HepG2 (cell line): ENCODE results near the gene ZNF607. TPM values are rescaled to one million over a fixed set of nuclear protein-coding genes. Genes with fewer than 3 reads are reported as not detected.

Source experiments
- HMG20A ChIP-seq: IDR thresholded peaks from 2 replicates; pipeline ENCODE4 v1.6.1; 2016; ENCODE audit warnings: borderline replicate concordance
- JUN ChIP-seq: sonication (generic); formaldehyde crosslinking; IDR thresholded peaks from 2 replicates; pipeline ENCODE4 v1.4.0; 2020; ENCODE audit warnings: mild to moderate bottlenecking, missing genetic modification reagents
- NR2F1 ChIP-seq, 2 experiments: fragments of 450-650 bp in 1 of 2; formaldehyde crosslinking in 1 of 2; IDR thresholded peaks; 2 replicates each; pipeline versions ENCODE4 v1.5.0 to v1.6.1; 2016 to 2020; ENCODE audit warnings: mild to moderate bottlenecking in 1 of 2, missing compliant biosample characterization in 1 of 2, missing genetic modification reagents in 1 of 2, moderate library complexity in 1 of 2
- SRSF1 ChIP-seq: fragments of 200-400 bp; formaldehyde crosslinking; optimal IDR thresholded peaks from 2 replicates; pipeline ENCODE3; 2017; ENCODE audit warnings: mild to moderate bottlenecking, low read depth, low read length, moderate library complexity
- ZBTB7A ChIP-seq: sonication (generic); formaldehyde crosslinking; IDR thresholded peaks from 2 replicates; pipeline ENCODE4 v1.8.0; 2022; ENCODE audit warnings: mild to moderate bottlenecking, missing genetic modification reagents
- ZFX ChIP-seq: sonication (generic); formaldehyde crosslinking; IDR thresholded peaks from 2 replicates; pipeline ENCODE4 v1.4.0; 2020; ENCODE audit warnings: mild to moderate bottlenecking, low read depth, missing genetic modification reagents, moderate library complexity
- ZNF180 ChIP-seq: sonication (generic); formaldehyde crosslinking; IDR thresholded peaks from 2 replicates; pipeline ENCODE4 v1.4.0; 2020; ENCODE audit warnings: low read depth, missing genetic modification reagents, borderline replicate concordance
- ZNF24 ChIP-seq: fragments of 450-650 bp; IDR thresholded peaks from 2 replicates; pipeline ENCODE4 v1.6.1; 2017; ENCODE audit warnings: antibody characterized with exemption, mild to moderate bottlenecking
- ZNF615 ChIP-seq: sonication (generic); formaldehyde crosslinking; IDR thresholded peaks from 2 replicates; pipeline ENCODE4 v1.5.0; 2020; ENCODE audit warnings: mild to moderate bottlenecking, missing genetic modification reagents, borderline replicate concordance
- ZNF839 ChIP-seq: sonication (generic); formaldehyde crosslinking; IDR thresholded peaks from 2 replicates; pipeline ENCODE4 v1.4.0; 2020; ENCODE audit warnings: missing genetic modification reagents, mild to moderate bottlenecking, borderline replicate concordance
- polyA plus RNA-seq, 8 experiments: library from polyadenylated mRNA; depleted of rRNA in 3 of 8; stranded (reverse) in 7 of 8; unstranded in 1 of 8; fragments of >200 nt; fragmentation: Illumina TruSeq in 4 of 8; extraction: Trizol in 4 of 8; gene quantifications; 2 replicates each; pipeline versions ENCODE4 v1.2.1 to v1.2.3, GENCODE V29; 2011 to 2016; ENCODE audit warnings: low read depth in 4 of 8, missing spikeins in 1 of 8, mixed read lengths in 1 of 8; ENCODE audit not compliant: insufficient read depth in 1 of 8
- total RNA-seq, 5 experiments: library from RNA; depleted of rRNA; stranded (reverse); fragments of >200 nt; fragmentation: Illumina TruSeq; extraction: Trizol; gene quantifications; 2 replicates each; pipeline ENCODE4 v1.2.3, GENCODE V29; 2016; ENCODE audit warnings: low read depth in 1 of 5
- TF ChIP-seq, protein P1 (sequence below): sonication (generic); formaldehyde crosslinking; IDR thresholded peaks from 2 replicates; pipeline ENCODE4 v1.4.0; 2020; ENCODE audit warnings: missing genetic modification reagents
- TF ChIP-seq, protein P2 (sequence below): sonication (generic); formaldehyde crosslinking; IDR thresholded peaks from 2 replicates; pipeline ENCODE4 v1.5.1; 2020; ENCODE audit warnings: mild to moderate bottlenecking, moderate library complexity, missing genetic modification reagents
- TF ChIP-seq, protein P3 (sequence below): IDR thresholded peaks from 2 replicates; pipeline ENCODE4 v1.4.0; 2020; ENCODE audit warnings: mild to moderate bottlenecking, missing genetic modification reagents
- TF ChIP-seq, protein P4 (sequence below): sonication (generic); formaldehyde crosslinking; IDR thresholded peaks from 2 replicates; pipeline ENCODE4 v1.4.0; 2020; ENCODE audit warnings: mild to moderate bottlenecking, missing genetic modification reagents
- TF ChIP-seq, protein P5 (sequence below): sonication (generic); formaldehyde crosslinking; IDR thresholded peaks from 2 replicates; pipeline ENCODE4 v1.4.0; 2020; ENCODE audit warnings: mild to moderate bottlenecking, low read depth, missing genetic modification reagents
- TF ChIP-seq, protein P6 (sequence below): sonication (generic); formaldehyde crosslinking; IDR thresholded peaks from 2 replicates; pipeline ENCODE4 v1.5.0; 2020; ENCODE audit warnings: missing genetic modification reagents

ZNF607 gene
- total and polyA plus RNA-seq, 2 of the 13 experiments (the other 11 are each of a cell fraction or from before 2014, with no cell fraction given): 3.8 to 8.3 TPM

DNA sequence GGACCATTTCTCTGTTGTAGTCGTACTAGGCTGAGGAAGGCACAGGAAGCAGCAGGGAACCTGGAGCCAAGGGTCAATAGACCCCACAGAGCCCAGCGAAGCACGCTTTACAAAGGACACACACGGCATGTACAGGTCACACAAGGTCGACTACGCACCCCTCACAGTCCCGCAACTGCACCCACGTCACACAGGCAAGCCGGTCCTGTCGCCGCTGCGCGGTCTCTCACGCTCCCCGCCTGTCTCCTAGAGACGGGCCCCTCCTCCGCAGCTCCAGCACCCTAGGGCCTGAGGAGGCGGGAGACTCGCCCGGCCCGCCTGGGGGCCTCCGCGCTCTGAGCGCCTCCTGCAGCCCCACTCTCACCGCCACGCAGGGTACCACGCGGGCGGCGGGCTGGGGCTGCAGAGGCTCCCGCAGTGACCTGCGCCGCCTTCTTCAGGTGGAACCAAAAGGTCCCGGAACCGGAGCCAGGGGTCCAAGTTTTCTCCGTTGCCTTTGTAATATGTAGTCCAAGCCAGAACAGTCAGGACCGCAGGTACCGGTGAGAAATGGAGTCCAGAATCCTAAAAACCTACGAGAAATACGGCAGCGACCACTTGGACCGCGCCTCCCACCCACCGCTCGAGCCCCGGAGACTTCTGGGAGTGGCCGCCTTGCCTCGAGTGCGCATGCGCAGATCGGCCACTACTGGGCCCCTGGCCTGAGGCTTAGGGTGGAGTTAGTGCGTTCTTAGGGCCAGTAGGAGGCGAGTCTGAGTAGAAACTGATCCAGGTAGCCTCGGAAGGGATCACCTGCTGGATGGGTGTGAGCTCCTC is at the start of gene ZNF607 (continued):
- TF ChIP-seq, protein P1, sequence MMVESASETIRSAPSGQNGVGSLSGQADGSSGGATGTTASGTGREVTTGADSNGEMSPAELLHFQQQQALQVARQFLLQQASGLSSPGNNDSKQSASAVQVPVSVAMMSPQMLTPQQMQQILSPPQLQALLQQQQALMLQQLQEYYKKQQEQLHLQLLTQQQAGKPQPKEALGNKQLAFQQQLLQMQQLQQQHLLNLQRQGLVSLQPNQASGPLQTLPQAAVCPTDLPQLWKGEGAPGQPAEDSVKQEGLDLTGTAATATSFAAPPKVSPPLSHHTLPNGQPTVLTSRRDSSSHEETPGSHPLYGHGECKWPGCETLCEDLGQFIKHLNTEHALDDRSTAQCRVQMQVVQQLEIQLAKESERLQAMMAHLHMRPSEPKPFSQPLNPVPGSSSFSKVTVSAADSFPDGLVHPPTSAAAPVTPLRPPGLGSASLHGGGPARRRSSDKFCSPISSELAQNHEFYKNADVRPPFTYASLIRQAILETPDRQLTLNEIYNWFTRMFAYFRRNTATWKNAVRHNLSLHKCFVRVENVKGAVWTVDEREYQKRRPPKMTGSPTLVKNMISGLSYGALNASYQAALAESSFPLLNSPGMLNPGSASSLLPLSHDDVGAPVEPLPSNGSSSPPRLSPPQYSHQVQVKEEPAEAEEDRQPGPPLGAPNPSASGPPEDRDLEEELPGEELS (CRISPR knock-in tag): no peak
- TF ChIP-seq, protein P2, sequence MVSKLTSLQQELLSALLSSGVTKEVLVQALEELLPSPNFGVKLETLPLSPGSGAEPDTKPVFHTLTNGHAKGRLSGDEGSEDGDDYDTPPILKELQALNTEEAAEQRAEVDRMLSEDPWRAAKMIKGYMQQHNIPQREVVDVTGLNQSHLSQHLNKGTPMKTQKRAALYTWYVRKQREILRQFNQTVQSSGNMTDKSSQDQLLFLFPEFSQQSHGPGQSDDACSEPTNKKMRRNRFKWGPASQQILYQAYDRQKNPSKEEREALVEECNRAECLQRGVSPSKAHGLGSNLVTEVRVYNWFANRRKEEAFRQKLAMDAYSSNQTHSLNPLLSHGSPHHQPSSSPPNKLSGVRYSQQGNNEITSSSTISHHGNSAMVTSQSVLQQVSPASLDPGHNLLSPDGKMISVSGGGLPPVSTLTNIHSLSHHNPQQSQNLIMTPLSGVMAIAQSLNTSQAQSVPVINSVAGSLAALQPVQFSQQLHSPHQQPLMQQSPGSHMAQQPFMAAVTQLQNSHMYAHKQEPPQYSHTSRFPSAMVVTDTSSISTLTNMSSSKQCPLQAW (CRISPR knock-in tag): peak; percentile 85
- TF ChIP-seq HMG20A: no peak
- TF ChIP-seq, protein P3, sequence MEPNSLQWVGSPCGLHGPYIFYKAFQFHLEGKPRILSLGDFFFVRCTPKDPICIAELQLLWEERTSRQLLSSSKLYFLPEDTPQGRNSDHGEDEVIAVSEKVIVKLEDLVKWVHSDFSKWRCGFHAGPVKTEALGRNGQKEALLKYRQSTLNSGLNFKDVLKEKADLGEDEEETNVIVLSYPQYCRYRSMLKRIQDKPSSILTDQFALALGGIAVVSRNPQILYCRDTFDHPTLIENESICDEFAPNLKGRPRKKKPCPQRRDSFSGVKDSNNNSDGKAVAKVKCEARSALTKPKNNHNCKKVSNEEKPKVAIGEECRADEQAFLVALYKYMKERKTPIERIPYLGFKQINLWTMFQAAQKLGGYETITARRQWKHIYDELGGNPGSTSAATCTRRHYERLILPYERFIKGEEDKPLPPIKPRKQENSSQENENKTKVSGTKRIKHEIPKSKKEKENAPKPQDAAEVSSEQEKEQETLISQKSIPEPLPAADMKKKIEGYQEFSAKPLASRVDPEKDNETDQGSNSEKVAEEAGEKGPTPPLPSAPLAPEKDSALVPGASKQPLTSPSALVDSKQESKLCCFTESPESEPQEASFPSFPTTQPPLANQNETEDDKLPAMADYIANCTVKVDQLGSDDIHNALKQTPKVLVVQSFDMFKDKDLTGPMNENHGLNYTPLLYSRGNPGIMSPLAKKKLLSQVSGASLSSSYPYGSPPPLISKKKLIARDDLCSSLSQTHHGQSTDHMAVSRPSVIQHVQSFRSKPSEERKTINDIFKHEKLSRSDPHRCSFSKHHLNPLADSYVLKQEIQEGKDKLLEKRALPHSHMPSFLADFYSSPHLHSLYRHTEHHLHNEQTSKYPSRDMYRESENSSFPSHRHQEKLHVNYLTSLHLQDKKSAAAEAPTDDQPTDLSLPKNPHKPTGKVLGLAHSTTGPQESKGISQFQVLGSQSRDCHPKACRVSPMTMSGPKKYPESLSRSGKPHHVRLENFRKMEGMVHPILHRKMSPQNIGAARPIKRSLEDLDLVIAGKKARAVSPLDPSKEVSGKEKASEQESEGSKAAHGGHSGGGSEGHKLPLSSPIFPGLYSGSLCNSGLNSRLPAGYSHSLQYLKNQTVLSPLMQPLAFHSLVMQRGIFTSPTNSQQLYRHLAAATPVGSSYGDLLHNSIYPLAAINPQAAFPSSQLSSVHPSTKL (CRISPR knock-in tag): peak; percentile 11; the same call in 1 of the 2 replicates
- TF ChIP-seq, protein P4, sequence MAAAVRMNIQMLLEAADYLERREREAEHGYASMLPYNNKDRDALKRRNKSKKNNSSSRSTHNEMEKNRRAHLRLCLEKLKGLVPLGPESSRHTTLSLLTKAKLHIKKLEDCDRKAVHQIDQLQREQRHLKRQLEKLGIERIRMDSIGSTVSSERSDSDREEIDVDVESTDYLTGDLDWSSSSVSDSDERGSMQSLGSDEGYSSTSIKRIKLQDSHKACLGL (CRISPR knock-in tag): peak; percentile 62; the same call in 1 of the 2 replicates
- TF ChIP-seq JUN (CRISPR knock-in tag): no peak
- peak; percentile 80 for TF ChIP-seq ZFX
- TF ChIP-seq, protein P5, sequence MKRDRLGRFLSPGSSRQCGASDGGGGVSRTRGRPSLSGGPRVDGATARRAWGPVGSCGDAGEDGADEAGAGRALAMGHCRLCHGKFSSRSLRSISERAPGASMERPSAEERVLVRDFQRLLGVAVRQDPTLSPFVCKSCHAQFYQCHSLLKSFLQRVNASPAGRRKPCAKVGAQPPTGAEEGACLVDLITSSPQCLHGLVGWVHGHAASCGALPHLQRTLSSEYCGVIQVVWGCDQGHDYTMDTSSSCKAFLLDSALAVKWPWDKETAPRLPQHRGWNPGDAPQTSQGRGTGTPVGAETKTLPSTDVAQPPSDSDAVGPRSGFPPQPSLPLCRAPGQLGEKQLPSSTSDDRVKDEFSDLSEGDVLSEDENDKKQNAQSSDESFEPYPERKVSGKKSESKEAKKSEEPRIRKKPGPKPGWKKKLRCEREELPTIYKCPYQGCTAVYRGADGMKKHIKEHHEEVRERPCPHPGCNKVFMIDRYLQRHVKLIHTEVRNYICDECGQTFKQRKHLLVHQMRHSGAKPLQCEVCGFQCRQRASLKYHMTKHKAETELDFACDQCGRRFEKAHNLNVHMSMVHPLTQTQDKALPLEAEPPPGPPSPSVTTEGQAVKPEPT (CRISPR knock-in tag): no peak
- TF ChIP-seq ZBTB7A: no peak
- TF ChIP-seq ZNF180: no peak
- TF ChIP-seq ZNF24: no peak
- TF ChIP-seq, protein P6, sequence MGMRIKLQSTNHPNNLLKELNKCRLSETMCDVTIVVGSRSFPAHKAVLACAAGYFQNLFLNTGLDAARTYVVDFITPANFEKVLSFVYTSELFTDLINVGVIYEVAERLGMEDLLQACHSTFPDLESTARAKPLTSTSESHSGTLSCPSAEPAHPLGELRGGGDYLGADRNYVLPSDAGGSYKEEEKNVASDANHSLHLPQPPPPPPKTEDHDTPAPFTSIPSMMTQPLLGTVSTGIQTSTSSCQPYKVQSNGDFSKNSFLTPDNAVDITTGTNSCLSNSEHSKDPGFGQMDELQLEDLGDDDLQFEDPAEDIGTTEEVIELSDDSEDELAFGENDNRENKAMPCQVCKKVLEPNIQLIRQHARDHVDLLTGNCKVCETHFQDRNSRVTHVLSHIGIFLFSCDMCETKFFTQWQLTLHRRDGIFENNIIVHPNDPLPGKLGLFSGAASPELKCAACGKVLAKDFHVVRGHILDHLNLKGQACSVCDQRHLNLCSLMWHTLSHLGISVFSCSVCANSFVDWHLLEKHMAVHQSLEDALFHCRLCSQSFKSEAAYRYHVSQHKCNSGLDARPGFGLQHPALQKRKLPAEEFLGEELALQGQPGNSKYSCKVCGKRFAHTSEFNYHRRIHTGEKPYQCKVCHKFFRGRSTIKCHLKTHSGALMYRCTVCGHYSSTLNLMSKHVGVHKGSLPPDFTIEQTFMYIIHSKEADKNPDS (CRISPR knock-in tag): no peak
- TF ChIP-seq ZNF839 (CRISPR knock-in tag): no peak
- no peak for TF ChIP-seq NR2F1 (CRISPR knock-in tag; IDR thresholded peaks at IDR 0.05)
- TF ChIP-seq SRSF1: peak; percentile 87
- TF ChIP-seq ZNF615: no peak
